Measurements from ENCODE around the gene FOXJ1.

The FOXJ1 gene

GRCh38 chr17:76147211-76148014 lies 6.4 kb upstream of the FOXJ1 start:
- H2AFZ ChIP-seq (ENCODE audit: low read length), result no peak overlapping the region
- H3K36me3 ChIP-seq (ENCODE audit: insufficient read depth, low read length), result no peaks in the 10 kb centered on the region
- peaks cover 46% of the 10 kb centered on the region for H3K4me1 ChIP-seq (ENCODE audit: insufficient read depth, low read length, poor library complexity, severe bottlenecking)
- H3K9ac ChIP-seq (ENCODE audit: low read depth, low read length, poor library complexity, severe bottlenecking), result no peak overlapping the region
- no peak overlapping the region for H3K4me2 ChIP-seq (ENCODE audit: low read depth, low read length, poor library complexity, severe bottlenecking)
- peaks cover 10% of the 10 kb centered on the region for H3F3A ChIP-seq (ENCODE audit: low read depth)
- H3K27me3 ChIP-seq (ENCODE audit: insufficient read depth, low read length, poor library complexity, severe bottlenecking), result no peaks in the 10 kb centered on the region
- no peaks in the 10 kb centered on the region for H3K9me3 ChIP-seq (ENCODE audit: insufficient read depth, low read depth, low read length)
- no peak overlapping the region for H3K4me3 ChIP-seq (ENCODE audit: low read length, poor library complexity, severe bottlenecking)
- no peaks in the 10 kb centered on the region for H4K20me1 ChIP-seq (ENCODE audit: insufficient read depth, low read length, poor library complexity, severe bottlenecking)
- TF ChIP-seq CTCF (conservative IDR thresholded peaks at IDR 0.05; ENCODE audit: low read length) (peak; percentile 68), EZH2phosphoT487 (IDR thresholded peaks at IDR 0.05; ENCODE audit: borderline replicate concordance) (no peak)
- no peaks in the 10 kb centered on the region for H3K79me2 ChIP-seq (ENCODE audit: insufficient read depth, low read length)
- no peaks in the 10 kb centered on the region for H3K9me2 ChIP-seq (replicated peaks; ENCODE audit: low read depth, low read length)

DNA sequence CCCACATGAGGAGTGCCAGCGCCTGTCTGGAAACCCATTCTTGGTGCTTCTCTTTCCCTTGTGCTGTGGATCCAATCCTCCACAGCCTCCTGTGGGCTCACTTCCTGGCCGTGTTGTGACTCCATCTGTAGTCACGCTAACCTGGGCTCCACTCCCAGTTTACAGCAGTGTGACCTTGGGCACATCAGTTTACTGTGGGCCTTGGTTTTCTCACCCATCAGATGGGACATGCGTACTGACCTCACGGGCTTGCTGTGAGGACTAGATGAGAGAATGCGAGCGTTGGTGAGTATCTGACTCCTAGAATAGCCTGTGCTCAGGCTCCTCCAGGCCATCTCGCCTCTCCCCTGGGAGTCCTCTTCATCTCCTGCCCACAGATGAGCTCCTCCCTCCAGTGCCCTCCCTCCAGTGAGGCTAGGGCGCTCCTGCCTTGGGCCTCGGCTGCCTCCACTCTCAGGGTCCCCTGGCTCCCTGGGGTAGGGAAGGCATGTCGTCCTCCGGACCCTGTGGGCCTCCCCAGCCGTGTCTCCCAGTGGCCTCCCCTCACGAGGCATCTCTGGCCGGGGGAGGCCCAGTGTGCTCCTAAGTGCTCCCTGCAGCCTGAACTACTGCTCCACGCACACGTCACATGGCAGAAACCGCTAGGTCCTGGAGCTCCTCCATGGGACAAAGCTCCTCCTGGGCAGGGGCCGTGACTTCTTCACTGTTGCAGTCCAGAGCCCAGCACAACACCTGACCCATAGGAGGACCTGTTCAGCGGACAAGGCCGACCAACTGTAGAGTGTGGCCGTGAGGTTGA lies 5.2 kb upstream of the FOXJ1 start:
- Histone ChIP-seq H3K9ac (ENCODE audit: low read depth, low read length, poor library complexity, severe bottlenecking) (peak overlapping the region; percentile 74), H3K9me3 (ENCODE audit: insufficient read depth, low read depth, low read length) (no peaks in the 10 kb centered on the region), H3K4me2 (ENCODE audit: low read depth, low read length, poor library complexity, severe bottlenecking) (peak overlapping the region; percentile 67), H3K79me2 (ENCODE audit: insufficient read depth, low read length) (no peaks in the 10 kb centered on the region), H3K9me2 (replicated peaks; ENCODE audit: low read depth, low read length) (no peaks in the 10 kb centered on the region), H3K36me3 (ENCODE audit: insufficient read depth, low read length) (no peaks in the 10 kb centered on the region), H3K4me1 (ENCODE audit: insufficient read depth, low read length, poor library complexity, severe bottlenecking) (peaks cover 57% of the 10 kb centered on the region), H2AFZ (ENCODE audit: low read length) (peak overlapping the region; percentile 66; the same call in 1 of the 2 replicates), H3K27me3 (ENCODE audit: insufficient read depth, low read length, poor library complexity, severe bottlenecking) (no peaks in the 10 kb centered on the region), H3F3A (ENCODE audit: low read depth) (peaks cover 13% of the 10 kb centered on the region), H3K4me3 (ENCODE audit: low read length, poor library complexity, severe bottlenecking) (peak overlapping the region; percentile 43), H4K20me1 (ENCODE audit: insufficient read depth, low read length, poor library complexity, severe bottlenecking) (no peaks in the 10 kb centered on the region)
- no peak for TF ChIP-seq CTCF (conservative IDR thresholded peaks at IDR 0.05; ENCODE audit: low read length)
- no peak for TF ChIP-seq EZH2phosphoT487 (IDR thresholded peaks at IDR 0.05; ENCODE audit: borderline replicate concordance)

DNA sequence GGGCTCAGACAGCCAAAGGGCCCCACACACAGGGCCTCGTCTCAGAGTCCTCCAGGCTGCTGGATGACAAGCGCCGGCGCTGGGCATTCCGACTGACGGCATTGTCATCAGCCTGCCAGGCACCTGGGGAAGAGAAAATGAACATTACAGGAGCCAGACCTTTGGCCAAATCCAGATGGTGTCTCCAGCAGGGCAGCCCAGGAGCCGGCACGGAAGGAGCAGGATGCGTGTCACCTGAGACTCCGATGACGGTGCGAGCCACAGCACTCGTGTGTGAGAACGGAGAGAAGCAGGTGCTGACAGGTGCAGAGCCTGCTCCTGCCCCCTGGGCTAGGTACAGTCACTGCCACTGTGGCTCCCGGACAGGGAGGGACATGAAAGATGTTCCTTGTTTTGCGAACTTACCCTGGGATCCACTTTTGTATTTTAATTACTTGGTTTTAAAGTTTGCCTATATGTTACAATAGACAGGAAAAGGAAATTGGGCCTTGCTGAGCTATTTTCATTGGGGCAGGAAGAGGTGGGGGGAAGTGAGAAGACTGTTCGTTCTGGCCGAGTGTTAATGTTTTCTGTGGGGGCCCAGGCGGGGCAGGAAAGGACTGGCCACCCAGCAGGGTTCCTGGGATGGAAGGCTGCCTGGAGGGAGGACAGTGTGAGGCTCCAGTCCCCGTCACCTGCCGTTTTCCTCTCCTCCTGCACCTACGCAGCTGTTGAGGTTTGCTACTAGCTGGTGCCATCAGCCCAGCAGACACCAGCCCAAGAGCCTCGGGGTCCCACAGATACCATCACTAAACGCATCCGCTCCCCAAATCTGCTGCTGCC lies 4.4 kb upstream of the FOXJ1 start:
- H2AFZ ChIP-seq (ENCODE audit: low read length), result peak overlapping the region; percentile 66

More for the DNA sequence above, 4.4 kb upstream of the FOXJ1 start:
- H3K36me3 ChIP-seq (ENCODE audit: insufficient read depth, low read length), result no peaks in the 10 kb centered on the region
- H3K9me3 ChIP-seq (ENCODE audit: insufficient read depth, low read depth, low read length), result no peaks in the 10 kb centered on the region
- H3K4me2 ChIP-seq (ENCODE audit: low read depth, low read length, poor library complexity, severe bottlenecking), result peak overlapping the region; percentile 67
- peaks cover 58% of the 10 kb centered on the region for H3K4me1 ChIP-seq (ENCODE audit: insufficient read depth, low read length, poor library complexity, severe bottlenecking)
- H3K9me2 ChIP-seq (replicated peaks; ENCODE audit: low read depth, low read length), result no peaks in the 10 kb centered on the region
- TF ChIP-seq CTCF (conservative IDR thresholded peaks at IDR 0.05; ENCODE audit: low read length) (no peak), EZH2phosphoT487 (IDR thresholded peaks at IDR 0.05; ENCODE audit: borderline replicate concordance) (no peak)
- H3K27me3 ChIP-seq (ENCODE audit: insufficient read depth, low read length, poor library complexity, severe bottlenecking), result no peaks in the 10 kb centered on the region
- no peaks in the 10 kb centered on the region for H3K79me2 ChIP-seq (ENCODE audit: insufficient read depth, low read length)
- peak overlapping the region; percentile 43 for H3K4me3 ChIP-seq (ENCODE audit: low read length, poor library complexity, severe bottlenecking)
- H3K9ac ChIP-seq (ENCODE audit: low read depth, low read length, poor library complexity, severe bottlenecking), result peak overlapping the region; percentile 74
- no peaks in the 10 kb centered on the region for H4K20me1 ChIP-seq (ENCODE audit: insufficient read depth, low read length, poor library complexity, severe bottlenecking)
- H3F3A ChIP-seq (ENCODE audit: low read depth), result peaks cover 13% of the 10 kb centered on the region
